Effector CD4-positive, alpha-beta T cell (primary cell): ENCODE data around the gene ERICH6B. TPM values are rescaled to one million over a fixed set of nuclear protein-coding genes. Genes with fewer than 3 reads are reported as not detected.
"Not testable (repeated sequence)": the region's sequence is repeated elsewhere in the genome, so short reads cannot be mapped to it uniquely, and the experiment has no call there.

Experiments used
- DNase-seq: peaks from one replicate; pipeline ENCODE4 v3.0.0-alpha.2; 2020
- total RNA-seq: gene quantifications from one replicate; lab custom pipeline; 2026; lab: John Stamatoyannopoulos, UW

ERICH6B gene
- not detected for total RNA-seq

DNA sequence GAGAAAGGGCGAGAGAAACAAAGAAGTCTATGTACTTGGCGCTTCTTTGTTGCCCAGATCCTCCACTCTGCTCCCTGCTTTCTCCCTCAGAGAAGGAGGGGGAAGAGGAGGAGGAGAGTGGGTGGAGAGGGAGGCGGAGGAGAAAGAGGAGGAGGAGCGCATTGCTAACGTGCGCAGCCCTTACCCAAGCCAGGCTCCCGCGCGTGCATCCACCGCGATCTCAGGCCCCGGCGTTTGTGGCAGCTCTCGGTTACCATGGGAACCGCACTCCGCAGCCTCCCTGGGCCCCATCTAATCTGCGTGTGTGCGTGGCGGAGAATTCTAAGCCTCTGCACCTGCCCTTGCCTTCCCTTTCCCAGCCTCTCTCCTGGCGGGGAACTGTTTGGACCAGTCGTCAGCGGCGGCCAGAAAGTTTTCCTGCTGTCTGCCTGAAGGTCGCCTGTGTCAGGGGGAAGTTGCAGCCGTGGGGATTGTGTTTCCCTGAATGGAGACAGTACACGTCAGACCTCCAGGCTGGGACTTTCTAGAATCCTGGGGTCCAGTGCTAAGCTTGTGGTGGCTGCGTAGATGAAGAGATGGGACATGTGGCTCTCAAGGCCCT is at the start of gene ERICH6B:
Gene ERICH6B, minus strand, starts transcription at position 239 of the 601 bp plus-strand sequence. CDS start 18,734 bp downstream, outside the sequence.
- DNase-seq: no peak

DNA sequence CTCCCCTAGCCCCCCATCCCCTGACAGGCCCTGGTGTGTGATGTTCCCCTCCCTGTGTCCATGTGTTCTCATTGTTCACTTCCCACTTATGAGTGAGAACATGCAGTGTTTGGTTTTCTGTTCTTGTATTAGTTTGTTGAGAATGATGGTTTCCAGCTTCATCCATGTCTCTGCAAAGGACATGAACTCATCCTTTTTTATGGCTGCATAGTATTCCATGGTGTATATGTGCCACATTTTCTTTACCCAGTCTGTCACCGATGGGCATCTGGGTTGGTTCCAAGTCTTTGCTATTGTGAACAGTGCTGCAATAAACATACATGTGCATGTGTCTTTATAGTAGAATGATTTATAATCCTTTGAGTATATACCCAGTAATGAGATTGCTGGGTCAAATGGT is 47.4 kb upstream of the ERICH6B start:
- DNase-seq: not testable (repeated sequence)

DNA sequence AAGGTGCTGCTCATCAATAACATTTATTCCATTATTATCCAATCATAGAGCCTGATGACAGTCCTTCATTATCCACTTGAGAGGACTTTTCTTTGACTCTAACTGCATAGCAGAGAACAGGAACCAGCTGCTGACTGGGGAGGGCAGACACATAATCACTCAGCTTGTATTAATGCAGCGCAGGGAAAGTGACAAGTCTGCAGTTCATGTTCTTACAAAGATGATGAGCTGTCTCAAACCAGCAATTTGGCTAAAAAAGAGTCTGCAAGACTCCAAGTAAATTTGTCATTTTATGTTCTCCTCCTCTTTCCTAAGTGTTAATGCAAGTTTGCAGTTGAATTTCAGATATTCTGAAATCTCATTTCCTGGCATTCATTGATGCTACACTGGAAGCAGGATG is 46.6 kb upstream of the ERICH6B start:
- no peak for DNase-seq

DNA sequence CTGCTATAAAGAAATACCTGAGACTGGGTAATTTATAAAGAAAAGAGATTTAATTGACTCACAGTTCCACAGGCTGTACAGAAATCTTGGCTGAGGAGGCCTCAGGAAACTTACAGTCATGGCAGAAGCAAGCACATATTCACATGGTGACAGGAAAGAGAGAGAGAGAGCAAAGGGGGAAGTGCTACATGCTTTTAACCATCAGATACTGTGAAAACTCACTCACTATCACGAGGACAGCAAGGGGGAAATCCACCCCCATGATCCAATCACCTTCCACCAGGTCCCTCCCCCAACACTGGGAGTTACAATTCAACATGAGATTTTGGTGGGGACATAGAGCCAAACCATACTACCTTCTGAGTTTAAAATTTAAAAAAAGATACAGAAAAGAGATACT is 44.9 kb upstream of the ERICH6B start:
- DNase-seq: not testable (repeated sequence)

DNA sequence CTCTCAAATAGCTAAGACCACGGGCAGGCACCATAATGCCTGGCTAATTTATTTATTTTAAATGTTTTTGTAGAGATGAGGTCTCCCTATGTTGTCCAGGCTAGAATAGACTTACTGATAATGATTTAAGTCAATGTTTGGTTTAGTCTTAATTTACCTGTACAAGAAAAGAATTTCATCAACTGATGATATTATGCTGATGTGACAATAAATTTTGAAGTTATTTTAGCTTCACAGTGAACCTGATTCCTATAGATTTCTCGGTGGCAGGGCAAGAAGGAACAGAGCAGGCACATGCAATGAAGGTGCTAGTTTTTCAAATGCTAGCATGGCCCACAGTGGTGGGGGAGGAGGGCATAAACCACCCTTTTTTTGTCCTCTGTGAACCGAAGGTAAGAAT is 44.0 kb upstream of the ERICH6B start:
- no peak for DNase-seq

DNA sequence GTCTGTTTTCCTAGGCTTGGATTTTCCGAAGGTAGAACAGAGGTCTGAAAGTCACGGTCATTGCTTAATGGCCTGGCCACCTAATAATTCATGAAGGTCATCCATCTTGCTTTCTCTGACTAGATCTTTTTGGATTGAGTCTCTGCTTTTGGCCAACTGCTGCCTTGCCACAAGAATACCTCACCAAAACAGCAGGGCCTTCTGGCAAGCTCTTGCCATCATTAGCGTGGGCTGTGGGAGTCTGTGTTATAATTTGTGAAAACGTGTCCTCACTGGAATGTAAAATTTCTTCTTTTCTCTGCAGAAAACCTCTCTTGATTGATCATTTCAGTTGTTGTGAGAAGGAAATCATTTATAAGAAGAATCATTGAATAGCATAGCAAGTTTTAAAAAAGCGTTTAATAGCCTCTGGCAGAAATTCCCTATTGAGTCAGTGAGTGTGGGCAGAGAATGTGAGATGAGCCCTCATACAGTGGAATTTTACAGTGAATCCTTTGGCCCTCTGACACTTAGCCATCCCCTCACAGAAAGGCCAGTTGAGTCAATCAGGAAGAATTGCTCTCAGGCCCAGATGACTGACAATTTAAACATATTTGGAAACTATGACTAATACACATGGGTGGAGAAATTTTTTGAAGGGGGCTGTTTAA is 43.2 kb upstream of the ERICH6B start:
- DNase-seq: no peak

DNA sequence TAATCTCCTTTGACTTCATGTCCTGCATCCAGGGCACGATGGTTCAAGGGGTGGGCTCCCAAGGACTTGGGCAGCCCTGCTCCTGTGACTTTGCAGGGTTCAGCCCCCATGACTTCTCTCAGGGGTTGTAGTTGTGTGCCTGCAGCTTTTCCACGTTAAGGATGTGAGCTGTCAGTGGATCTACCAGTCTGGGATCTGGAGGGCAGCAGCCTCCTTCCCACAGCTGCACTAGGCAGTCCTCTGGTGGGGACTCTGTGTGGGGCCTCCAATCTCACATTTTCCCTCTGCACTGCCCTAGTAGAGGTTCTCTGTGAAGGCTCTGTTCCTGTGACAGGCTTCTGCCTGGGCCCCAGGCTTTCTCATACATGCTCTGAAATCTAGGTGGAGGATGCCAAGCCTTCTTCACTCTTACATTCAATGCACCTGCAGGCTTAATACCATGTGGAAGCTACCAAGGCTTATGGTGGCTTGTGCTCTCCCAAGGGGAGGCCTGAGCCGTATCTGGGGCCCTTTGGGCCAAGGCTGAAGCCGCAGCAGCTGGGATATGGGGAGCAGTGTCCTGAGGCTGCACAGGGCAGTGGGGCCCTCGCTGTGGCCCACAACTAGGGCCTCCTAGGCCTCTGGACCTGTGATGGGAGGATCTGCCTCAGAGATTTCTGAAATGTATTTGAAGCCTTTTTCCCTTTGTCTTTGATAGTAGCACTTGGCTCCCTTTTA is 39.3 kb upstream of the ERICH6B start:
- DNase-seq: no peak

DNA sequence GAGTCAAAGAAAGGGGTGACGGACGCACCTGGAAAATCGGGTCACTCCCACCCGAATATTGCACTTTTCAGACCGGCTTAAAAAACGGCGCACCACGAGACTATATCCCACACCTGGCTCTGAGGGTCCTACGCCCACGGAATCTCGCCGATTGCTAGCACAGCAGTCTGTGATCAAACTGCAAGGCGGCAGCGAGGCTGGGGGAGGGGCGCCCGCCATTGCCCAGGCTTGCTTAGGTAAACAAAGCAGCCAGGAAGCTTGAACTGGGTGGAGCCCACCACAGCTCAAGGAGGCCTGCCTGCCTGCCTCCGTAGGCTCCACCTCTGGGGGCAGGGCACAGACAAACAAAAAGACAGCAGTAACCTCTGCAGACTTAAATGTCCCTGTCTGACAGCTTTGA is 29.7 kb upstream of the ERICH6B start:
- not testable (repeated sequence) for DNase-seq

DNA sequence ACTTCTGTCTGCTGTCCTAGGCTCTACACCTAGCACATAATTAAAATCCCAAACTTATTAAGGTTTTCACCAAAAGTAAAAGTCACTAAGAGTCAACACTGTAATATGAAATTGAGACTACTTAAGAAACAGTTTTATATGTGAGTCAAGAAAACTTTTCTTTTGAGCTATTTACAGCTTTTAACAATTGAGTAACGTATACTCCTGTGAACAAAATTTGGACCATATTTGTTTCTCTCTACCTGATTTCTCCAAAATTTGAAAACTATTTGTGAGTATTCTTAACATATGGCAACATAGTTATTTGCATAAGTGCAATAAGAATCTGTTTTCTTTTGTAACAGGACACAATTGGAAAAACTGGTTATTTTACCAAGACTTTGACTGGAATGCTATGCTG is 26.6 kb upstream of the ERICH6B start:
- not testable (repeated sequence) for DNase-seq

DNA sequence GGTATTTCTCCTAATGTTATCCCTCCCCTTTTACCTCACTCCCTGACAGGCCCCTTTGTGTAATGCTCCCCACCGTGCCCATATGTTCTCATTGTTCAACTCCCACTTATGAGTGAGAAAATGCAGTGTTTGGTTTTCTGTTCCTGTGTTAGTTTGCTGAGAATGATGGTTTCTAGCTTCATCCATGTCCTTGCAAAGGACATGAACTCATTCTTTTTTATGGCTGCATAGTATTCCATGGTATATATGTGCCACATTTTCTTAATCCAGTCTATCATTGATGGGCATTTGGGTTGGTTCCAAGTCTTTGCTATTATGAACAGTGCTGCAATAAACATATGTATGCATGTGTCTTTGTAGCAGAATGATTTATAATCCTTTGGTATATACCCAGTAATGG is 19.8 kb upstream of the ERICH6B start:
- not testable (repeated sequence) for DNase-seq

DNA sequence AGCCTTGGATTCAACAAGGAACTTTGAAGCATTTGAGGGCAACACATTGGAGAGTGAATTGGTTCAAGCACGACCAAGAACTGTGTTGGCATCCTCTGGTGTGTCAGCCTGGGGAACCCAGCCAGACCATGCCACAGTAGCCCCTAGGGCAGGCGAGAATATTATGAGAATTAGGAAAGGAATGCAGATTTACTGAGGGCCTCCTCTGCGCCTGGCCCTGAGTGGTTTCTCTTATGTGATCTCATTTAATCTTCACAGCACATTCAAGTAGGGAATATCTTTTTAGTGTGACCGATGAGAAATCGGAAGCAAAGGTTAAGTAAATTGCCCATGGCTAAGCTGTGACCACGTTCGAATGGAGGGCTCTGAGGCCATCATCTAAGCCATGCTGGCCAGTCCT is 15.3 kb upstream of the ERICH6B start:
- no peak for DNase-seq

DNA sequence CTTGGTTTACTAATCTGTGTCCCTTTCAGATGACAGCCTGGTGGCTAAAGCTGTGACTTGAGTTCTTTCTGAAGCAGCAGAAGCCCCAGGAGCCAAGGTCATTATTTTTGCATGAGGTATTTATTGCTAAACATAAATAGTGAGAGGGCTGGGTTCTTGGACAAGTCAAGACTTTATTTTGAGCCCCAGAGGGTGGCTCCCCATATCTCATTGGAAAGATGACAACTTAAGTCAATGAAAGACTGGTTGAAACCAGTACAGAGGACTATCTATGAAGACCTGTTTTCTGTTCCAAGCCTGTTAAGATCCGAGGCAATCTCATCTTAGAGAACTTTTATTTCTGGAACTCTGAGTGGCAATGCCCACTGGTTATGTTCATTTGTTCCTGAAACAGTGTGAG is 14.4 kb upstream of the ERICH6B start:
- no peak for DNase-seq

DNA sequence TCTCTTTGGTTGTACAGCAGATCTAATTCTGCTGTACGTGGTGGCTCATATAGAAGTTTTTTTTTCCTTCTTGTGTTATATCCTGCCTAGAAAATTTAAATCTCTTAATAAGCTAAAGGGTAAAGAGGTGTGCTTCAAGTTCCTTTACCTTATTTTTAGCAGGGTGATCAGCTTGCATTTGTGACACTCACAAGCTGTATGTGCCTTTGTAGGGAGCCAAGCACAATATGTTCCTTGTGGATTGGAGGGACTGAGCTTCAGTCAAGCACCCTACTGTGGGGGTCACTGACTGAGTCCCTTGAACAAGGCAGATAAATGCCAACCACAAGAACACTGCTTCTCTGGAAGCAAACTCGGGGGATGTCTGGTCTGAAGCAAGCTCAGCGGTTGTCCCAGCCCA is 12.6 kb upstream of the ERICH6B start:
- no peak for DNase-seq

DNA sequence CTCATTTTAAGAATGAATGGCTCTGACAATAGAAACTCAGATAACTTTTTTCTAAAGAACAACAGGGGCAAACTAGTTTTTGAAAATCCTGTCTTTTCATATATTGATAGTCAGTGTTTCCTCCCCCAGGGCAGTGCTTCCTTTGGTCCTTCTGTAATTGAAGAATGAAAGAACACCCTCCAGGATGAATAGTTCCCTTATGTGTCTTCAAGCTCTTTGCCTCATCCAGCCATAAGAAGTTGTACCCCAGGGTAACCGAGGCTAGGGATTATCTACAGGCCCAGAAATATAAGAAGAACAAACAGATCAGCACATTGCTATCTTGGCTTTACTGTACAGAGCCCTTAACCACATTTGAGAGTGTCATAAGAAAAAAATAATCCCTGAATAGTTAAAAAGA is 12.1 kb upstream of the ERICH6B start:
- no peak for DNase-seq

DNA sequence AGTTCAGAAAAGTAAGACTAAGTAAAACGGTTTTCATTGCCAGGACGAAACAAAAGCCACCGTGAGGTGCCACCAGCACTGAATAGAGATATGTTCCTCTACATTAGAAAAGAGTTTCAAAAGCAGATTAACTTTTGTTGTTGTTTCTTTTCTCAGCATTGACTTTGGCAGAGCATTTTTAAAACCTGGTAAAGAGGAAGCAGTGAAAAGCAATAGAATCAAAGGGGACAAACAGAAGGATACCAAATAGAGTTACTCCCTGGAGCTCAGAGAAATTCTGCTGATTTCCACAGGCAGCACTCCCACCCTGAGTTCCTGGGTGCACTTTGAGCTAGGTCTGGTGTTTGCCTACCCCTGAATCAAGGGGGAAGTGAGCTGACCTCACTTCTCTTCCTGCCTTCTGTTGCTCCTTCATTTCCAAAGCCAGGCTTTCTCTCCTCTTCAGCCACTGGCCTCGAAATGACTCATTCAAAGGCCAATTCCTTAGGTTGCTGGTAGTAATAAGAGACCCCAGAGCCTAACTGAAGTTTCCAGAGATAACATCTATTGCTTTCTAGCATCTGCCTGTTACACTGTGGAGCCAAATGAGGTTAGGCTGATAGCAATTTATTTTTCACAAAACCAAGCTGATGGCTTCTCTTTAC is 11.3 kb upstream of the ERICH6B start:
- no peak for DNase-seq

DNA sequence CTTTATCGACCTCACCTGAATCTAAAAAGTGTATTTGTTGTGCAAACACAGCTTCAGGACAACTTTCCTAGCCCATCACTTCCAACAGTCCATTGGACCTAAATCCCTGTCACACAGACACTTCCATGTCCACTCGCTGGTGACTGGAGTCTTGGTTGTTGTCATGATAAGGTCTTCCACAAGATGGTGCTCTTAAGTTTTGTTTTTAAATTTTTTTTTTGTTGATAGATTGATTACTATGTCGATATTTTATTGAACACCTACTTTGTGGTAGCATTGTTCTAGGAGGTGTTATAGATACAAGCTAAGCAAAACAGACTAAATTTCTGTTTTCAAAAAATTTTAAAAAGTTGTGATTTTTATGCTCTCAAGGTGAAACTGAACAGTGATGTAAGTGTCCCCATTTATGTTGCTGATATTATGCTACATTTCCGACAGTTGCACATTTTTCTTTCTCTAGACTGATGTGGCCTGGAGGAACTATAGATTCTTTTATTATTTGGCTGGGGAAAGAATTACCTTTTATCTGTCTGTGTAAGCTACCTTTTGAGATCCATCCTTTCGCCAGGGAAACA is 8.1 kb upstream of the ERICH6B start:
- no peak for DNase-seq

DNA sequence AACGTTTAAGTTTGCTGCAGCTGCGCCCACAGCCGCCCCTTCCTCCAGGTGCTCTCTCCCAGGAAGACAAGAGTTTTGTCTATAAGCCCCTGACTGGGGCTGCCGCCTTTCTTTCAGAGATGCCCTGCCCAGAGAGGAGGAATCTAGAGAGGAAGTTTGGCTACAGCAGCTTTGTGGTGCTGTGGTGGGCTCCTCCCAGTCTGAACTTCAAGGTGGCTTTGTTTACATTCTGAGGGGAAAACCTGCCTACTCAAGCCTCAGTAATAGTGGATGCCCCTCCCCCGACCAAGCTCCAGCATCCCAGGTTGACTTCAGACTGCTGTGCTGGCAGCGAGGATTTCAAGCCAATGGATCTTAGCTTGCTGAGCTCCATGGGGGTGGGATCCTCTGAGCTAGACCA is 6.4 kb upstream of the ERICH6B start:
- DNase-seq: no peak

DNA sequence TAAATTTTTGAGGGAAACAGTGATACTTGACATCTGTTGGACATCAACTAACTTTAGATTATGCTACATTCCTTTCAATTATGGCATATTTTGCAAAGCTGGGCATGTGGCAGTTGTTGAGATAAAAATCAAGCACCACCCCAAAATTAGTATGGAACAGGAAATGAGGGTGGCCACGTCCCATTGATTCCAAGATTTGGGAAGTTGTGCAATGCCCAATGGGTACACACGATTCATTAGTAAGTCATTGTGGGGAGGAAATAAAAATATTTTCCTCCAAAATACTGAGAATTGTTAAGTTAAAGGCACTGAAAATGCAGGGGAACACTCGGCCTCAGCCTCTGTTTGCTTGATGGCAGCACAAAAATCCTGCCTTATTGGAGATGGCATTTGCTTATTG is 7.6 kb downstream of the ERICH6B start:
- DNase-seq: no peak

DNA sequence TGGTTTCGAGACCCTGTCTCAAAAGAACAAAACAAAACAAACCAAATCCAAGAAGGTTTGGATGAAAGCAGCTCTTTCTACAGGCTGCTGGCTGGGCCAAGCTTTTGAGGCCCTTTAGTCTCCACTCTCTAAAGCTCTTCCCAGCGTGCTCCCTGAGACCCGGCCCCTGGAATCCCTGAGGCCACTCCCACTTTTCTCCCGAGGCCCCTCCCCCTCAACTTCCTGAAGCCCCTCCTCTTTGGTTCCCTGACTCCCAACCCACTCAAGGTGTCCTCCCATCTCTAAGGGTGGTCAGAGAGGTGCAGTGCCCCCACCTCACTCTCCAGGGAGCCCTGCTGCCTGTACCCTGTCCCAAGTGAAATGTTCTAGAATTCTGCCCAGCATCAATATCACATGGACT is 10.6 kb downstream of the ERICH6B start:
- DNase-seq: no peak

DNA sequence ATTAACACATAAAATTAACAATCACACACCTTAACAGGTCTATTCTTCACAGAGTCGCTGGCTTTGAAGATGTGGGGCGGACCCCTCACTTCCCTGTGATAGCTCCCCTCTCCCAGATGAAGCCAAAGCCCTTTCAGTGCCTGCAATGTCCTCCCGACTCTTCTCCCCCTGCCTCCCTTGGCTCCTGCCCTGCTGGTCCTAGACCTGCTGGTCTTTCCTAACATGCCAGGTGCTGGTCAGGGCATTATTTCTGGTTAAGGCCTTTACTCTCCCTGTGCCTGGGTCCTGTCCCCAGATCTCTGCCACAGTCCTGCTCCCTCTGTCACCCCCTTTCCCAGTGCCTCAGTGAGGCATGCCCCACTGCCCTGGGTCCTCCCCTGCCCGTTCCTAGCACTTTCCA is 12.2 kb downstream of the ERICH6B start:
- DNase-seq: no peak

DNA sequence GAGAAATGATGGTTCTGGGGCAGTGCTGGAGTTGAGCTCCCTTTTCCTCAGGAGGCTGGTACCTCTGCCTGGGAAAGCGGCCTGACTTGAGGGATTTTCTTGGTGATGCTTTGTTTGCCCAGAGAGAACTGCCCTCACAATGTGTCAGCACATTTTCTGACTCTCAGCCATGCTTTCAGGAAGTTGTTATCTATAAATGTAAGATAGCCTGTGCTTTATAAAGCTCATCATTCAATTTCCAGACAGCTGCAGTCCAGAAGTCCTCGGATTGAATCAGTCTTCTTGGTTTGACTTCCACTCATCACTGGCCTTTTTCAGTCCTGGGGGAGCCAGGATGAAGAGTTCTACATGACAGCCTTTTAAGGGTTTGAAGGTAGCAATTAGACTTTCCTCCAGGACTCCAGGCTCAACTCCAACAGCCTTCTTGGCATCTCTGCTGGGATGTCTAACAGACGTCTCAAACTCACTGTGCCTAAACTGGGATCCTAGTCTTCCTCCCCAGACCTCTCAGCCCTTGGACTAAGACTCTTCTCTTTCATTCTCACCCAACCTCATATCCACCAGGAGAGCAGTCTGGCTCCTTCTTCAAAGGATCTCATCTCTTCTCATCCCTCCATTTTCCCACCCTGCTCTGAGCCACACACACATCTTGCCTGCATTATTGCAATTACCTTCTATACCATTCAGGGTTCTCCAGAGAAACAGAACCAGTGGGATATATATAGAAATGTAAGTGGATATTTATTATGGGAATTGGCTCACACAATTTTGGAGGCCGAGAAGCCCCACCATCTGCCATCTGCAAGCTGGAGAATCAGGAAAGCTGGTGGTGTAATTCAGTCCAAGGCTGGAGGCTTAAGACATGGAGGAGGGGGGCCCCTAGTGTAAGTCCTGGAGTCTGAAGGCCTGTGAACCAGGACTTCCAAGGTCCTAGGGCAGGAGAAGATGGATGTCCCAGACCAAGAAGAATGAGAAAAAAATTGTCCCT is 13.1 kb downstream of the ERICH6B start:
- DNase-seq: no peak

DNA sequence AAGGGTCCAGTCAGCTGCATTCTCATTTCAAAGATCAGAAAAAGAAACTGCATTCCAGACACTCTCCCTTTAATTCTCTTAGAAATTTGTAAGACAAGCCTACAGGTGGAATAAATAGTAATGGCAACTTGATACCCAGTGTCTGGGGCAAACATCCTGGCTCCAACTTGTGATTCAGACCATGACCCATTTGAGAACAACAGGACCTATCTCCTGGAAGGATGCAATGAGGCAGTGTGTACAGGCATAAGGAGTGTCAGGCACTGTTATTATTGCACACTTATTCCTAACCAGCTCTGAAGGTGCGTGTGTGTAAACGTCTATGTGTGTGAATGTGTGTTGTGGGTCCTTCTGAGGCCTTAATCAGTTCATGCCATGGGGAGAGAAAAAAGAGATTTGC is 13.9 kb downstream of the ERICH6B start:
- no peak for DNase-seq
